GM19467 (cell line): ENCODE data around the gene SDF2L1.
"Not testable (repeated sequence)": the region's sequence is repeated elsewhere in the genome, so short reads cannot be mapped to it uniquely, and the experiment has no call there.

ENCODE experiments used
- ATAC-seq: cut with Tn5 transposase; IDR thresholded peaks from one replicate; pipeline ENCODE4 v1.9.1; 2021; ENCODE audit warnings: mild to moderate bottlenecking, moderate library complexity; ENCODE audit not compliant: unreplicated experiment

The SDF2L1 gene

DNA sequence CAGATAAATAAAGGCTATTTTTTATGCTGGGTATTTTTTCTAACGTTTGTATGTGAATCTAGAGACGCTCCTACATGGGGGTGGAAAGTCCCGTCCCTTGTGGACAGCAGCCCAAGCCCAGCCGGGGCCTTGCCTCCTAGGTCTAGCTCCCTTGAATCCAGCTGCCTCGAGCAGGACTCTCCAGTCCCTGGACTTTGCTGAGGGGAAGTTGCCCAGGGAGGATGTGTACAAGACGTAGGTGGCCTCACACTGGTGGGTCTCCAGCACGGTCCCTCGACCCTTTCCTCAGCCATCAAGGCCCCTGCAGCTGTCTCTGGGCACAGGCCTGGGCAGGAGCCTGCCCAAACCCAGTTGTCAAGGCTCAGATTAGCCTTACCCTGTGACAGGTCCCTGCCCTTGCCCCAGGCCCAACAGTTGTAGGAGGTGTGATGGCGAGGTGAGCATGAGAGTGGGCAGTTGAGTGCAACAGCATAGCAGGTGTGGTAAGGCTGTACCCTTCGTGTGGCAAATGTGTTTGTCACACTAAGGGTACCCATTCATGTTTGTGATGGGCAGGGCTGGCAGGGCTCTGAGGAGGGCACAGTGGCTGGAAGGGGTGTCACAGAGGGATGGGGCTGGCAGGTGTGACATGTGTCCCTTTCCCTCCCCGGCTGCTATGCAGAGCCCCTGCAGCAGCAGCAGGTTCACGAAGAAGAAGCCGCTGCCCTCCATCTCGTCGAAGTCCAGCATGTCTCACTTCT, 6.2 kb upstream of the SDF2L1 start:
- ATAC-seq: no peak

DNA sequence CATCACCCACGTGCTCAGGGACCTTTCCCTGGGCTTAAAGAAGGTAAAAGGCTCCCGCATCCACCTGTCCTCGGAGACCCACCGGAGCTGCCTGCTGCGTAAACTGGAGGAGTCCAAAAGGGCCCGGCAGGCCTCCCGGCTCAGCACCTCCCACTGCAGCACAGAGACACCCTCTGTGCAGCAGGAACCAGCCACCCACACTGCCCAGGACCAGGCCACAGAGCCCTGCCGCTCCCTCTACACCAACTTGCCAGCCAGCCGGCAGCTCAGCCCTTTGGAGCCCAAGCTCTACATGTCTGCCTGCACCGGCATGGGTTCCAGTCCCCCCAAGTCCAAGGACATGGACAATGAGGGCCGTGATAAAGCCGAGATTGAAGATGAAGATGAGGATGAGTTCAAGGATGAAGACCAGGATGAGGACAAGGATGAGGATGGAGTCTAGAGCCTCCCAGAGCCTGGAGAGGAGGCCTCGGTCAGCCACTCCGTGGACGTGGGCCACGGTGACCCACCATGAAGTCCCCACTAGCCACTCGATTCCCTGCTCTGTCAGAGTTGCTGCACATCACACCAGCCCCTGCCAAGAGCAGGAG, 5.4 kb upstream of the SDF2L1 start:
- no peak for ATAC-seq

DNA sequence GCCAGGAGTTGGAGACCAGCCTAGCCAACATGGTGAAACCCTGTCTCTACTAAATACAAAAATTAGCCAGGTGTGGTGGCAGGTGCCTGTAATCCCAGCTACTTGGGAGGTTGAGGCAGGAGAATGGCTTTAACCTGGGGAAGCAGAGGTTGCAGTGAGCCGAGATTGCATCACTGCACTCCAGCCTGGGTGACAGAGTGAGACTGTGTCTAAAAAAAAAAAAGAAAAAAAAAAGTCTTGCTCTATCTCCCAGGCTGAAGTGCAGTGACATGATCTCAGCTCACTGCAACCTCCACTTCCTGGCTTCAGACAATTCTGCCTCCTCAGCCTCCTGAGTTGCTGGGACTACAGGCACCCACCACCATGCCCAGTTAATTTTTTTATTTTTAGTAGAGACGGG, 4.7 kb upstream of the SDF2L1 start:
- ATAC-seq: not testable (repeated sequence)

- no peak for ATAC-seq
These were observed 2.7 kb upstream of the SDF2L1 start for GRCh38 chr22:21639359-21639758.

GRCh38 chr22:21640810-21641209, 1.3 kb upstream of the SDF2L1 start:
- ATAC-seq: no peak

GRCh38 chr22:21641417-21641788, 699 bp upstream of the SDF2L1 start:
- no peak for ATAC-seq

DNA sequence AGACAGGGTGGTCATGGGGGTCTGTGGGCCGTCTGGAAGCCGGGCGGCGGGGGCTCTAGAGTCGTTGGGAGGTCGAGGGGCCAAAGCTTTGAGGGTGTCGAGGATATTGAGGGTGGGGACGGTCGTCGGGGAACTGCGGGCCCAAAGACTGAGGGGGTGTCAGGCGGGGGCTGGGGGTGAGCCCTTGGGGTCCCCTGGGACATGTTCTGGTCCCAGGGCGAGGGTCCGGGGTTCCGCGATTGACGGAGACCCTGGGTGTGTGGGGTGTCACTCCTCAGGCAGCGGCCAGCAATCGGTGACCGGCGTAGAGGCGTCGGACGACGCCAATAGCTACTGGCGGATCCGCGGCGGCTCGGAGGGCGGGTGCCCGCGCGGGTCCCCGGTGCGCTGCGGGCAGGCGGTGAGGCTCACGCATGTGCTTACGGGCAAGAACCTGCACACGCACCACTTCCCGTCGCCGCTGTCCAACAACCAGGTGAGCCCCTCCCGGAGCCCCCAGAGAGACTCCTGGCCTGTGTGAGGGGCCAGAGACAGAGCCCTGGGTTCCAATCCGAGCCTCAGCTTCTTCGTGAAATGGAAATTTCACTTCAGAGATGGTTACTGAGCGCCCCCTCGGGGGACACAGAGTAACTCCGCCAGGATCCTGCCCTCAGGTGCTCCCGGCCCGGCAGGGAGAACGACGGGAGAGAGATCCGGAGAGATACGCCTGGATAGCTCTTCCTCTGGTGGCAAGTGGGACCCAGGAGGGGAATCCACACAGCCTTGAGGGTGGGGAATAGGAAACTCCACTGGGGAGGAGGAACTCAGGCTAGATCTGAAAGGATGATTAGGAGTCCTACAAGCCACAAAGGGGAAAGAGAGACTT, 714 bp downstream of the SDF2L1 start:
- no peak for ATAC-seq

- ATAC-seq: no peak
These were observed 1.6 kb downstream of the SDF2L1 start for GRCh38 chr22:21643533-21644357.

- not testable (repeated sequence) for ATAC-seq
These were observed 3.4 kb downstream of the SDF2L1 start for GRCh38 chr22:21645513-21645912.

DNA sequence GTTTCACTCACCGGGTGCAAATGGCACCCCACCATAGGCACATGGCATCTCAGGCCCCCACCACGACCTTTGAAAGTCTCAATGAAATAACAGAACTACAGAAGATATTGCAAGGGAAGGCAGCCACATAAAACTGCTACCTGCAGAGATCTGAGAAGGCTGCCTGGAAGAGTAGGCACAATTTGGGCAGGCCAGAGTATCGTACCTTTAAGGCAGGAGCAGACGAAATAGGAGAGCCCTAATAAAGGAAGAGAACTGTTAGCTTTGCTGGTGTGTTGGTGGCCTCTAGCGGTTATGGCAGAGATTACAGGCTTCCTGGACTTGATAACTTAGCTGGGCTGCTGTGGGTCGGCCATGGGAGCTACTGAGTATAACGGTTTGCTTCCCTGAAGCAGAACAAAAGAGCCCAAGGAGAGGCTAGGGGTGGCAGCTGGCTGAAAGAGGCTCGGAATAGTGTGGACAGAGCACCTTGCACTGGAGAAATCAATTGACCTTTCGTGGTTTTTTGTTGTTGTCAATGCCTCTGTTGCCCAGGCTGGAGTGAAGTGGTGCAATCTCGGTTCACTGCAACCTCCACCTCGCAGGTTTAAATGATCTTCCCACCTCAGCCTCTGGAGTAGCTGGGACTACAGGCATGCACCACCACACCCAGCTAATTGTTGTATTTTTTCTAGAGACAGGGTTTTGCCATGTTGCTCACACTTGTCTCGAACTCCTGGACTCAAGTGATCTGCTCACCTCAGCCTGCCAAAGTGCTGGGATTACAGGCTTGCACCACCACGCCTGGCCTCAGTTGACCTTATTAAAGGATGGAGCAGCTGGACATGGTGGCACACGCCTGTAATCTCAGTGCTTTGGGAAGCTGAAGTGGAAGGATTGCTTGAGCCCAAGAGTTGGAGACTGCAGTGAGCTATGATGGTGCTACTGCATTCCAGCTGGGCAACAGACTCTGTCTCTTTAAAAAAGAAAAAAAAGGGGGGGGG, 4.8 kb downstream of the SDF2L1 start:
- no peak for ATAC-seq

GRCh38 chr22:21650280-21650679, 8.2 kb downstream of the SDF2L1 start:
- no peak for ATAC-seq

DNA sequence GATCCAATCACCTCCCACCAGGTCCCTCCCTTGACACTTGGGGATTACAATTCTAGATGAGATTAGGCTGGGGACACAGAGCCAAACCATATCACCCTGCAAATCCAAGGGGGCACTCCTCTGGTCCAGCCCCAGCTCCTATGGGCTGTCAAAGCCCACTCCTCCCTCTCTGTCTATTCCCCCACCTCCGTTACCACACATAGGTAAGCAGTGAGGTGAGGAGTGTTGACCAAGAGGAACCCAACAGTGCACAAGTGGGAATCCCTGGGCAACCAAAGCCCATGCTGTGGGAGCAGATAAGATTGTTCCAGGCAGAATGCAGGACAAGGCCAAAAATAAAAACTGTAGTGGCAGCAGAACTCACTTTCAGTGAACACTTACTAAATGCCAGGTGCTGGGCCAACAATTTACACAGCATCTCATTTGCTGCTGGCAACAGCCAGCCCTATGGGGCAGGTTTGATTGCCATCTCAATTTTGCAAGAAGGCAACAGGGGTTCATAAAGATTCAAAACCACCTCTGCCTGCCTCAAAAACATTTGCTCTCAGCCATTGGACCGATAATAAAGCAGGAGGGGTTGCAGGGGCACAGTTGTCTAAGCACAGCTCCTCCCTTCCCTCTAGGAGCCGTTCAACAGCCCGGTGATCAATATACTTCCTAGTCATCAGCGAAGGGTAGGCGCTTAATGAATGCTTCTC, 8.9 kb downstream of the SDF2L1 start:
- no peak for ATAC-seq

- no peak for ATAC-seq
These were observed 9.5 kb downstream of the SDF2L1 start for GRCh38 chr22:21651521-21652009.

DNA sequence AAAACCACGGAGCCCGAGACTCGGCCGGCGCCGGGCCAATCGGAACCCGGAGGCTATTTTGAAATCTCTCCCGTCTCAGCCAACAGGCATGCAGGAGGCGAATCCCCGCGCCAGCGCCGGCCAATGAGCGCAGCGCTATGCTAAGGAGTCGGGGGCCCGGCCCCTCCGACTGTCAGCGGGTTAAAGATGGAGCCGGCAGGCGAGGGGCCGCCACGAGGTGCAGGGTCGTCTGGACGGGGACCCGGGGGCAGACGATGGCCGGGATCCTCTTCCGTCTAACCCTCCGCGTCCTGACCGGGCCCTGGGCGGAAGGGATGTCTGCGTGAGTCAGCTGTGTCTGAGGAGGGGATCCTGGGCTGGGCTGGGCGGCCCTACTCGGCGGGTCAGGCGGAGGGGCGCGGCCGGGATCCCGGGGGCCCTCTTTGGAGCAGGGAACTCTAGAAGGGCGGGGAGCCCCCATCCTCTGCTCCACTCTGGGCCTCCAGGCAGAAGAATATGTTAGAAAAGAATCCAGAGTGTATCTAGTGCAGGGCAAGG, 10.0 kb downstream of the SDF2L1 start:
- peak; percentile 77 for ATAC-seq

GRCh38 chr22:21652547-21653545, 10.7 kb downstream of the SDF2L1 start:
- ATAC-seq: no peak

DNA sequence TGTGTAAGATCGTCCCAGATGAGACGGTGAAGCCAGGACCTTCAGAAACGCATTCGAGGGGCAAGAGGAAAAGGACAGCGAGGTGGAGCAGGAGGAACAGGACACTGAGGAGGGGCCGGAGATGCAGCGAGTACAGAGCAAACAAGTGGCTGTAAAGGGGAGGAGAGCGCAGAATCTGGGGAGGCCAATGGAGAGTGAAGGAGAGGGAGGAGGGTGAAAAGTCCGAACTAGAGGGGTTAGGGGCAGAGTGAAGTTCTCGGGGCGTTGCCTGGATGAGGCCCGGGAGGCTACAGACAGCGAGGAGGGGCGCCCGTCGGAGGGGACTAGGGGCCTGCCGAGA, 14.9 kb downstream of the SDF2L1 start:
- ATAC-seq: no peak

GRCh38 chr22:21657360-21658032, 15.4 kb downstream of the SDF2L1 start:
- peak; percentile 51 for ATAC-seq
